ENCODE results near the gene METTL1.

The METTL1 gene

GRCh38 chr12:57735198-57735855, 36.6 kb downstream of the METTL1 start:
- CTCF ChIA-PET, result interaction anchor here (0.7 to 3.6 kb wide), 7 partner anchors 9 to 276 kb away, joined by 3 to 25 read pairs (median 3); no protein-coding TSS in a partner anchor
- POLR2A ChIA-PET, result interaction anchor here (0.7 to 6.9 kb wide), 6 partner anchors 9 to 41 kb away, joined by 3 to 42 read pairs (median 4); partner anchors contain the start of genes CDK4, EEF1AKMT3, METTL1 and OS9
- DNase-seq (ENCODE audit: extremely low spot score), result no peak
- TF ChIP-seq L3MBTL2 (conservative IDR thresholded peaks at IDR 0.05) (no peak), FOXA1 (IDR thresholded peaks at IDR 0.05) (no peak), CTBP1 (IDR thresholded peaks at IDR 0.05; ENCODE audit: borderline replicate concordance) (no peak), FOXK2 (IDR thresholded peaks at IDR 0.05) (no peak), ELF4 (IDR thresholded peaks at IDR 0.05) (no peak), HDGF (IDR thresholded peaks at IDR 0.05; ENCODE audit: borderline replicate concordance) (no peak), SP1 (IDR thresholded peaks at IDR 0.05) (no peak), LEF1 (IDR thresholded peaks at IDR 0.05; ENCODE audit: borderline replicate concordance) (no peak), ARNT (IDR thresholded peaks at IDR 0.05) (no peak), TARDBP (IDR thresholded peaks at IDR 0.05) (no peak), BHLHE40 (IDR thresholded peaks at IDR 0.05; ENCODE audit: borderline replicate concordance) (no peak), NFRKB (IDR thresholded peaks at IDR 0.05) (no peak), SUZ12 (IDR thresholded peaks at IDR 0.05) (no peak), FOXM1 (IDR thresholded peaks at IDR 0.05; ENCODE audit: borderline replicate concordance) (no peak), PKNOX1 (IDR thresholded peaks at IDR 0.05) (no peak), ZNF384 (IDR thresholded peaks at IDR 0.05) (no peak)

DNA sequence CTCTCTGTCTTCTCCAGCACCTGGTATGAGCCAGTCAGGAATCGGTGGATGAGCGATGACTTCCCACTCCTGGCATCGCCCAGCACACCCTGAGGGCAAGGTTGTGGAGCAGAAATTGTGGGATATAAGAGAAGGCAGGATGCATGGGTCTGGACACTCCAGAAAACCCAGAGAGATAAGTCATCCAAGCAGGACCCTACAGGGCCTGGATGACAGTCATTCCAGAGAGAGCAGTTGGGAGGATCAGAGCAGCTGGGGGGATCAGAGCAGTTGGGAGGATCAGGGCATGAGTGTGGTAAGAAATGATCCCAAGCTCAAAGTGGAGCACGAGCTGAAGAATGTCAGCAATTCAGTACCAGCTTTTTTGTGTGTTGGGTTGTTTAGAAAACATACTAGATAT, 37.3 kb downstream of the METTL1 start:
- TF ChIP-seq HDGF (IDR thresholded peaks at IDR 0.05; ENCODE audit: borderline replicate concordance) (no peak), ARNT (IDR thresholded peaks at IDR 0.05) (no peak), LEF1 (IDR thresholded peaks at IDR 0.05; ENCODE audit: borderline replicate concordance) (no peak), BHLHE40 (IDR thresholded peaks at IDR 0.05; ENCODE audit: borderline replicate concordance) (no peak), L3MBTL2 (conservative IDR thresholded peaks at IDR 0.05) (no peak), ELF4 (IDR thresholded peaks at IDR 0.05) (no peak), SP1 (IDR thresholded peaks at IDR 0.05) (no peak), FOXM1 (IDR thresholded peaks at IDR 0.05; ENCODE audit: borderline replicate concordance) (no peak), NFRKB (IDR thresholded peaks at IDR 0.05) (no peak), PKNOX1 (IDR thresholded peaks at IDR 0.05) (no peak), CTBP1 (IDR thresholded peaks at IDR 0.05; ENCODE audit: borderline replicate concordance) (no peak), ZNF384 (IDR thresholded peaks at IDR 0.05) (no peak), FOXK2 (IDR thresholded peaks at IDR 0.05) (no peak), FOXA1 (IDR thresholded peaks at IDR 0.05) (no peak), SUZ12 (IDR thresholded peaks at IDR 0.05) (no peak), TARDBP (IDR thresholded peaks at IDR 0.05) (no peak)
- DNase-seq (ENCODE audit: extremely low spot score), result no peak
- ChIA-PET CTCF (interaction anchor here (3.6 kb wide), 1 partner anchor 9 kb away, joined by 25 read pairs; no protein-coding TSS in a partner anchor), POLR2A (interaction anchor here (1.3 to 6.9 kb wide), 3 partner anchors 8 to 14 kb away, joined by 4 to 42 read pairs (median 29); partner anchors contain the start of gene TSPAN31)

DNA sequence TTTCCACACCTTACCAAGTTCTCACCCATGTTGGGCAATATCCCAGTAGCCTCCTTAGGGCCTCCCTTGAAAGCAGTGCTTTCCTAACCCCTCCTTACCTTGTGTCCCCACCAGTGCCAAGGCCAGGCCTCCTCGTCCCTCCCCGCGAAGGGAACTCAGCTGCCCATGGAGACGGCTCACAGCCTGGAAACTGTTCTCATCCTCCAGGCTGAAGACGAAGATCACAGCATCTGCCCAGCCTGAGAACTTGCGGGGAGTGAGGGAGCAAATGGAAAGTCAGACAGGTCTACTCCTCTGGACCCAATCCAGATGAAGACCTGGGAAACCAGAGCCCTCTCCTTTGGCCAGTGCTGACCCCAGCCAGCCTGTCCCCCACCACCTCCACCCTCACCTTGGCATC, 38.0 kb downstream of the METTL1 start:
- ChIA-PET CTCF (interaction anchor here (3.6 kb wide), 1 partner anchor 8 kb away, joined by 25 read pairs; no protein-coding TSS in a partner anchor), POLR2A (interaction anchor here (6.9 kb wide), 1 partner anchor 11 kb away, joined by 42 read pairs; the partner anchor contains the start of gene TSPAN31)
- no peak for TF ChIP-seq SP1 (IDR thresholded peaks at IDR 0.05)
- no peak for TF ChIP-seq FOXK2 (IDR thresholded peaks at IDR 0.05)
- TF ChIP-seq ELF4 (IDR thresholded peaks at IDR 0.05), result no peak
- TF ChIP-seq PKNOX1 (IDR thresholded peaks at IDR 0.05), result no peak
- no peak for TF ChIP-seq TARDBP (IDR thresholded peaks at IDR 0.05)
- TF ChIP-seq BHLHE40 (IDR thresholded peaks at IDR 0.05; ENCODE audit: borderline replicate concordance), result no peak
- TF ChIP-seq CTBP1 (IDR thresholded peaks at IDR 0.05; ENCODE audit: borderline replicate concordance), result no peak
- no peak for TF ChIP-seq ZNF384 (IDR thresholded peaks at IDR 0.05)
- no peak for TF ChIP-seq L3MBTL2 (conservative IDR thresholded peaks at IDR 0.05)
- no peak for TF ChIP-seq ARNT (IDR thresholded peaks at IDR 0.05)
- TF ChIP-seq FOXA1 (IDR thresholded peaks at IDR 0.05), result no peak
- TF ChIP-seq LEF1 (IDR thresholded peaks at IDR 0.05; ENCODE audit: borderline replicate concordance), result no peak
- no peak for TF ChIP-seq HDGF (IDR thresholded peaks at IDR 0.05; ENCODE audit: borderline replicate concordance)
- no peak for TF ChIP-seq FOXM1 (IDR thresholded peaks at IDR 0.05; ENCODE audit: borderline replicate concordance)
- TF ChIP-seq NFRKB (IDR thresholded peaks at IDR 0.05), result no peak
- no peak for TF ChIP-seq SUZ12 (IDR thresholded peaks at IDR 0.05)
- no peak for DNase-seq (ENCODE audit: extremely low spot score)

GRCh38 chr12:57732726-57733593, 38.9 kb downstream of the METTL1 start:
- no peak for DNase-seq (ENCODE audit: extremely low spot score)
- ChIA-PET CTCF (no interaction called here), POLR2A (interaction anchor here (0.7 to 6.9 kb wide), 3 partner anchors 9 to 121 kb away, joined by 3 to 42 read pairs (median 4); partner anchors contain the start of gene TSPAN31)
- TF ChIP-seq HDGF (IDR thresholded peaks at IDR 0.05; ENCODE audit: borderline replicate concordance) (no peak), FOXK2 (IDR thresholded peaks at IDR 0.05) (no peak), FOXM1 (IDR thresholded peaks at IDR 0.05; ENCODE audit: borderline replicate concordance) (no peak), NFRKB (IDR thresholded peaks at IDR 0.05) (no peak), SP1 (IDR thresholded peaks at IDR 0.05) (no peak), BHLHE40 (IDR thresholded peaks at IDR 0.05; ENCODE audit: borderline replicate concordance) (no peak), ELF4 (IDR thresholded peaks at IDR 0.05) (no peak)

- ChIA-PET CTCF (no interaction called here), POLR2A (interaction anchor here (1.4 to 6.9 kb wide), 2 partner anchors 13 to 120 kb away, joined by 4 to 42 read pairs; partner anchors contain the start of gene TSPAN31)
- DNase-seq (ENCODE audit: extremely low spot score), result no peak
- TF ChIP-seq SP1 (IDR thresholded peaks at IDR 0.05) (no peak), LEF1 (IDR thresholded peaks at IDR 0.05; ENCODE audit: borderline replicate concordance) (no peak), L3MBTL2 (conservative IDR thresholded peaks at IDR 0.05) (no peak), BHLHE40 (IDR thresholded peaks at IDR 0.05; ENCODE audit: borderline replicate concordance) (no peak), ELF4 (IDR thresholded peaks at IDR 0.05) (no peak), CTBP1 (IDR thresholded peaks at IDR 0.05; ENCODE audit: borderline replicate concordance) (no peak), HDGF (IDR thresholded peaks at IDR 0.05; ENCODE audit: borderline replicate concordance) (no peak), ZNF384 (IDR thresholded peaks at IDR 0.05) (no peak), PKNOX1 (IDR thresholded peaks at IDR 0.05) (no peak), ARNT (IDR thresholded peaks at IDR 0.05) (no peak), FOXM1 (IDR thresholded peaks at IDR 0.05; ENCODE audit: borderline replicate concordance) (no peak), NFRKB (IDR thresholded peaks at IDR 0.05) (no peak), FOXA1 (IDR thresholded peaks at IDR 0.05) (no peak), TARDBP (IDR thresholded peaks at IDR 0.05) (no peak), FOXK2 (IDR thresholded peaks at IDR 0.05) (no peak)
These were observed 39.6 kb downstream of the METTL1 start for GRCh38 chr12:57732270-57732669.
